Activated T-cell treated with anti-CD3 and anti-CD28 coated beads for 48 hours (primary cell): ENCODE measurements around the gene UMODL1.

ENCODE experiments used
- DNase-seq: peaks from one replicate; pipeline ENCODE4 v3.0.0-alpha.2; 2020; ENCODE audit warnings: low read depth

UMODL1 gene, protein sequence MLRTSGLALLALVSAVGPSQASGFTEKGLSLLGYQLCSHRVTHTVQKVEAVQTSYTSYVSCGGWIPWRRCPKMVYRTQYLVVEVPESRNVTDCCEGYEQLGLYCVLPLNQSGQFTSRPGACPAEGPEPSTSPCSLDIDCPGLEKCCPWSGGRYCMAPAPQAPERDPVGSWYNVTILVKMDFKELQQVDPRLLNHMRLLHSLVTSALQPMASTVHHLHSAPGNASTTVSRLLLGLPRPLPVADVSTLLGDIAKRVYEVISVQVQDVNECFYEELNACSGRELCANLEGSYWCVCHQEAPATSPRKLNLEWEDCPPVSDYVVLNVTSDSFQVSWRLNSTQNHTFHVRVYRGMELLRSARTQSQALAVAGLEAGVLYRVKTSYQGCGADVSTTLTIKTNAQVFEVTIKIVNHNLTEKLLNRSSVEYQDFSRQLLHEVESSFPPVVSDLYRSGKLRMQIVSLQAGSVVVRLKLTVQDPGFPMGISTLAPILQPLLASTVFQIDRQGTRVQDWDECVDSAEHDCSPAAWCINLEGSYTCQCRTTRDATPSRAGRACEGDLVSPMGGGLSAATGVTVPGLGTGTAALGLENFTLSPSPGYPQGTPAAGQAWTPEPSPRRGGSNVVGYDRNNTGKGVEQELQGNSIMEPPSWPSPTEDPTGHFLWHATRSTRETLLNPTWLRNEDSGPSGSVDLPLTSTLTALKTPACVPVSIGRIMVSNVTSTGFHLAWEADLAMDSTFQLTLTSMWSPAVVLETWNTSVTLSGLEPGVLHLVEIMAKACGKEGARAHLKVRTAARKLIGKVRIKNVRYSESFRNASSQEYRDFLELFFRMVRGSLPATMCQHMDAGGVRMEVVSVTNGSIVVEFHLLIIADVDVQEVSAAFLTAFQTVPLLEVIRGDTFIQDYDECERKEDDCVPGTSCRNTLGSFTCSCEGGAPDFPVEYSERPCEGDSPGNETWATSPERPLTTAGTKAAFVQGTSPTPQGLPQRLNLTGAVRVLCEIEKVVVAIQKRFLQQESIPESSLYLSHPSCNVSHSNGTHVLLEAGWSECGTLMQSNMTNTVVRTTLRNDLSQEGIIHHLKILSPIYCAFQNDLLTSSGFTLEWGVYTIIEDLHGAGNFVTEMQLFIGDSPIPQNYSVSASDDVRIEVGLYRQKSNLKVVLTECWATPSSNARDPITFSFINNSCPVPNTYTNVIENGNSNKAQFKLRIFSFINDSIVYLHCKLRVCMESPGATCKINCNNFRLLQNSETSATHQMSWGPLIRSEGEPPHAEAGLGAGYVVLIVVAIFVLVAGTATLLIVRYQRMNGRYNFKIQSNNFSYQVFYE

DNA sequence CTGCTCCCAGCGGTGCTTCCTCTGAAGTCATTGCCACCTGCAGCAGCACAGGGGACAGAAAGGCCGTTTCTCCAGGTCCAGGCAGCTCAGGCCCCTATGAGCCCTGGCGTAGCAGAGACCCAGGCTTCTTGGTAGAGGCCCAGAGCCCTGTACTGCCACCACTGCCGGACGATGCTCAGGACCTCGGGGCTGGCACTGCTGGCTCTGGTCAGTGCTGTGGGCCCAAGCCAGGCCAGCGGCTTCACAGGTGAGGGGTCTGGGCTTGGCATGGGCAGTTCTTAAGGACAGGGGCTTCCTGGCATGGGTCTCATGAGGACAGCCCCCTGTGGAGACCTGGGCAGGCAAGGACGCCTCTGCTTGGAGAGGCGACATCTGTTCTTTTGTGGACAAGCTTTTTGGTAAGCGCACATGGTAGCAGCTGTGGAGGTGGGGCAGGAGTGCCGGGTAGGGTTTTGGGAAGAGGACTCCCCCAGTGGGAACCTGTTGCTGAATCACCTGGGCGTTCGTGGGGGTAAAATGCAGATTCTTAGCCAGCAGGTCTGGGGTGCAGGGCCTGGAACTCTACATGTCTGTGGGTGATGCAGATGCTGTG is at the start of gene UMODL1:
UMODL1 (plus strand) TSS at position 172 of the 592 bp plus-strand sequence; CDS start at position 172, 0 bp downstream.
- no peak for DNase-seq

DNA sequence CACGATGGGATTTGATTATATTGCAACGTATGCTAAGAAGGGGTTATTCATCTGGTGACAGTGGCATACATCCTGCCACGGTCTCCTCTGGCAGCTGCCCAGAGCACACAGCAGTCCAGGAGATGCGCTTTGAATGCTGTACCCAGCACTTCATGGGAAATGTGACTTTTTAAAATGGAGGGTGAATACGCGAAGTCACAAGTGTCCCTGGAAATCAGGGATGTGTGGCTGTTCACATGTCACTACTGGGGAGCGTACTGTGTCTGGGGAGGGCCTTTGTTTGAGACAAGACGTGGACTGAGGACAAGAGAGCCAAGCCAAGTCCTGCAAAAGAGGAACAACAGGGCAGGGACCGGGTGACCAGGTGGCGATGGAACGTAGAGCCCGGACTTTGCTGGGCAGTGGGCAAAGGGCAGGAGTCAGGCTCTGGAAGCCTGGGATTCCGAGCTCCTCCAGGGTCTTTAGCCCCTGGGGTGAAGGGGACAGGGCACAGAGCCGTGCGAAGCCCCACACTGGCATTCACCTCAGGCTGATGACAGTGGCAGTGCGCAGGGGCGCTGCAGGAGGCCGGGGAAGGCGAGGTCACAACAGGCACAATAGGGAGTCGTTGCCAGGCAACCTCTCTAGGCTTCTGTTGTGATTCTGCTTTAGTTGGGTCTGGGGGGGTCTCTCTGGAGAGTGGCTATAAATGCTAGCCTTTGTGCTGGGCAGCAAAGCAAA is 49.6 kb upstream of the UMODL1 start:
- no peak for DNase-seq

DNA sequence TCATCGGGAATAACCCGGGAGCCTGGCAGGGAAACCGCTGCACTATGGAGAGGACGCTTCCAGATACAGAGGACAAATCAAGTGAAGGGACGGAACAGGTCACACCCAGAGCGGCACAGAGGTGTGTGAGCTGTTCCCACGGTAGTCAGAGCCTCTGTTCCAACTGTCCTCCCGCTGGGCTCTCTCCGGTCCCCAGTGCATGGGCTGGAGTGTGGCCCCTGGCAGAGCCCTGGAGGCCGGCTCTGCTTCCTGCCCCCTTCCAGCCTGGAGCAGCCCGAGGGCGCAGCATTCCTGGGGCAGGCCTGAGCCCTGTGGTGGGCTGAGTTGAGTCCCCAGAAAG is 49.1 kb upstream of the UMODL1 start:
- DNase-seq: no peak

DNA sequence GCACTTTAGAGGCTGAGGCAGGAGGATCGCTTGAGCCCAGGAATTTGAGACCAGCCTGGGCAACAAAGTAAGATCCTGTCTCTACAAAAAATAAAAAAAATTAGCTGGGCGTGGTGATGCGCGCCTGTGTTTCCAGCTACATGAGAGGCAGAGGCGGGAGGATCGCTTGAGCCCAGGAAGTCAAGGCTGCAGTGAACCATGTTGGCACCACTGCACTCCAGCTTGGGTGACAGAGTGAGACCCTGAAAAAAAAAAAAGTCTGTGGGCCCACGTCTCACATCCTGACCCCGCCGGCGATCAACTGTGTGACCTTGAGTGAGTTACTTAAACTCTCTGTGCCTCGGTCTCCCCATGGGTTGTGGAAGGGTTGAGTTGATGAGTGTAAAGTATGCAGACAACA is 48.2 kb upstream of the UMODL1 start:
- DNase-seq: no peak

DNA sequence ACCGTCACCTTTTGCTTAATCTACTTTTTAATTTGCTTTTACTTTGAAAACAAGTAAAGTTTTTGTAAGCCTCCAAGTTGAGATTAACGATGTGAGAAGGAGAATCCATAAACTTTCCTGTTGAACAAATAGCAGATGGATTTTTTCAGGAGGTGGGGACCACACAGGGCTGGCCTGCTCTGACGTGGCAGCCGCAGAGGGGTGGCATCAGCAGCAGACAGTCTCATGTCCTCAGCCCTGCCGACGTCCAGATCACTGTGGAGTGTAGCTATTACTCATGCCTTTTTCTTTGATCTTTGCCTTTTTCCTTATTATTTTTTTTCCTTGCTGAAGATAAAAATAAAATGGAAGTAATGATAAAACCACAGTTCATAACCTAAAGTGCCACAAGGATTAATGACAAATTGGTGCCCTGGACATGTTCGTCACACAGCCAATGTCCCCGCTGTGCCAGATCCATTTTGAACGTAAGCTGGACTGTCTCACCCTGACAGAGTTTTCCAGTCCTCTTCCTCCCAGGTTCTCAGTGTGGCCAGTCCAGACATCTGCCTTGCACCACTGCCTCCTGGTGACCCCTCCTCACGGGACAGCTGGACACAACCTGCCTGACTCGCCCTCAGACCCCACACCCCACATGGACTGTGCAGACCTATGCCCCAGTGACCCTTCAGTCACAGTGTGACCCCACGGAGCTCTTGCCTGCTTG is 45.6 kb upstream of the UMODL1 start:
- DNase-seq: no peak

DNA sequence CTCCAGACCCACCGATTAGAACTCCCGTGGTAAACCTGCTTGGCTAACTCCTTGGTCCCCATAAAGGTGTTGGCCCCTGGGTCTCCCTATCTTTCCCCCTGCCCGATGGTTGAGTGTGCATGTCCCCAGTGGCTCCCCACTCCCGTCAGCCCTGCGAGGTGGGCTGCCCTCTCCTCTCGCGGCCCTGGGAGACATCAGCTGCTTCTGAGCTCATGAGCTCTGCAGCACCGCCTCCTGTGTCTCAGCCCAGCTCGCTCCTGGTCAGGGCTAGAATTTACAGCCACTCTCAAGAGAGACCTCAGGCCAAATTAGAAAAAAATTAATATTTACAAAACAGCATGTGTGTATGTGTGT is 45.1 kb upstream of the UMODL1 start:
- no peak for DNase-seq

DNA sequence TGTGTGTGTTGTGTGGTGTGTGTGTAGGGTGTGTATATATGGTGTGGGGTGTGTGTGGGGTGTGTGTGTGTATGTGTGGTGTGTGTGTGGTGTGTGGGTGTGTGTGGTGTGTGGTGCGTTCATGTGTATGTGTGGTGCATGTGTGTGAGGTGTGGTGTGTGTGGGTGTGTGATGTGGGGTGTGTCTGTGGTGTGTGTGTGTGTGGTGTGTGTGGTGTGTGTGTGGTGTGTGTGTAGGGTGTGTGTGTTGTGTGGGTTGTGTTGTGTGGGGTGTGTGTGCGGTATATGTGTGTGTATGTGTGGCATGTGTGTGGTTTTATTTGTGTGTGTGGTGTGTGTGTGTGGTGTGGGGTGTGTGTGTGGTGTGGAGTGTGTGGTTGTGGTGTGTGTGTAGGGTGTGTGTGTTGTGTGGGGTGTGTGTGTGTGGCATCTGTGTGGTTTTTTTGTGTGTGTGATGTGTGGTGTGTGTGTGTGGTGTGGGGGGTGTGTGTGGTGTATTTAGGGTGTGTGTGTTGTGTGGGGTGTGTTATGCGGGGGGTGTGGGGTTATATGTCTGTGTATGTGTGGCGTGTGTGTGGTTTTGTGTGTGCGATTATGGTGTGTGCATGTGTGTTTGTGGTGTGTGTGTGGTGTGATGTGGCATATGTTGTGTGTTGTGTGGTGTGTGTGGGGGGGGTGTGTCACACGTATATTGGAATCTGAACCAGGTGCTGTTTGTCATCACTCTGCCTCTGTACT is 43.9 kb upstream of the UMODL1 start:
- DNase-seq: no peak

DNA sequence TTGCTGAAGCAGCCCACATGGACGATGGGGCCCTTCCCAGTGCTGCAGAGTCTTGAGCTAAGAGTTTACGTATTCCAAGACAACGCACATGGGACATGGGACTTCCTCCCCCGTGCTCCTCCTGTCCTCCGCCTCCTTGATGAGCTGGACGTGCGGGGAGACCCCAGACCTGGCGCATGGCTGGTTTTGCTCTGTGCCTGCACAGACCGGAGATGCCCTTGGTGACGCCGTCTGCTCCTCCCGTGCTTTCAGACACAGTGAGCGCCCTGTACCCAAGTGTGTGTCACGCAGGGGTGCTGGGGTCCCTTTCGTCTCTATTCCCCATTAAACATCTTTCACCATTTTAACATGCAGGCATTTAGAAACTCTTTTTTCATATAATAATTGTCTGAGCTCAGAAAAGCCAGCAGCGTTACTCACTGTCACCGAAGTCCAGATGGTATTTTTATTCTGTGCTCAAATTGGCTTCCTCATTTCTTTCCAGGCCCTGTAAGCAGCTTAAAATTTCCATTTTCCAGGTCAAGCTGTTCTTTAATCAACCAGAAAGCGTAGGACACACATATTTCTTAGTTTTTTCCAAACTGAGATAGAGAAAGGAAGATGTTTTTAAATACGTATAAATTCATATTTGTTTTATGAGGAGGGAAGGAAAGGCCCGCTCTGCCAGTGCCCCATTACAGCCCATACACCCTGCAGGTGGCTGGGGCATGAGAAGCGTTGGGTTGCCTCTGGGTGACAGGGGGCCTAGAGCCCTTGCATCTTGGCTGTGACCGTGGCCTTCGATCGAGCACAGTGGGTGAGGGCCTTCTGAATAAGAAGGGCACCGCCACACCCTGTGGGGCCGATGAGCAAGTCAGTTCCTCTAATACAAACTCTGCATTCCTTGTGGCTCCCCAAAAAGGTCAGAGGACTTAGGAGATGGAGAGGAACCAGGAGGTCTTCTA is 43.0 kb upstream of the UMODL1 start:
- no peak for DNase-seq

DNA sequence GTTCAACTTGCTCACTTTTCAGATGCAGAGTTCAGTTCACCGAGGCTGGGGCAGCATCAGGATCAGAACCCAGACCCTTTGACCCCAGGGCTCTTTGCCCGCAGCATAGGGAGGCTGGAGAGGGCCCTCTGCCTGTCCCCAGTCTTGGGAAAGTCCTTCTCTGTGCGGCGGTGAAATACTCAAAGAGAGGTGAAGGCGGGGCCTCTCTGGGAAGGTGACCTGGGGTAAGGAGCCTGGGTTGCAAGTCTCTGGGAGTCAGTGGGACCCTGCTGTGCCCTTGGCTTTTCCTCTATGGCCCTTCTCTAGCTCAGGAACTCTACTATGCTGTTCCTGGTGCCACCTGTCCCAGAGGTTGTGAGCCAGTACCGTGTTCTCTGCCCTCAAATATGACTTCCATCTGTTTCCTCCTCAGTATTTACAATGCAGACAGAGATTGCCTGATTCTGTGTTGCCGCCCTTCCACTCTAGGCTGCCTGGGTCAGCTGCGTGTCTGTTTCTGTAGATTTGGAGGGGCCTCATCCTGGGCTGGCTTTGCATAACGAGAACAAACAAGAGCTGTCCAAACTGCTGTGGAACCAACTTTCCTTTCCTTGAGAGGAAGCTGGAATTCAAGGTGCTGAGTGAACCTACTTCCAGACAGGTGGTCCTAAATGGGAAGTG is 42.2 kb upstream of the UMODL1 start:
- DNase-seq: no peak

DNA sequence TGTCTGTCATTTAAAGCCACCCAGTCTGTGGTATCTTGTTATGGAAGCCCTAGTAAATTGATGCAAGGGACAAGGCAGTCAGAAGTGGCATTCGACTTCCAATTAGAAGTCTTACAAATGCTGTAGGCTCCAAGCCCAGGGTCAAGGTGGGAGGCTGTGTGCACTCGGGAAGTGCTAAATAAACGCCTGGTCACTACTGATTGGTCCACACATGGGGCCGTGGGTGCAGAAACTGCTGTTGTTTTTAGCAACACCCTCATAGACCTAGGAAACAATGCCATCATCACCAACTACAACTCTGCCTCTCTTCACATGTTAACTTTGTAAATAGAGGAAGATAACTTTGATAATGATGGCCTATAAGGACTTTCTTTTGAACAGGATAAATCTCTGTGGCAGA is 40.8 kb upstream of the UMODL1 start:
- no peak for DNase-seq

DNA sequence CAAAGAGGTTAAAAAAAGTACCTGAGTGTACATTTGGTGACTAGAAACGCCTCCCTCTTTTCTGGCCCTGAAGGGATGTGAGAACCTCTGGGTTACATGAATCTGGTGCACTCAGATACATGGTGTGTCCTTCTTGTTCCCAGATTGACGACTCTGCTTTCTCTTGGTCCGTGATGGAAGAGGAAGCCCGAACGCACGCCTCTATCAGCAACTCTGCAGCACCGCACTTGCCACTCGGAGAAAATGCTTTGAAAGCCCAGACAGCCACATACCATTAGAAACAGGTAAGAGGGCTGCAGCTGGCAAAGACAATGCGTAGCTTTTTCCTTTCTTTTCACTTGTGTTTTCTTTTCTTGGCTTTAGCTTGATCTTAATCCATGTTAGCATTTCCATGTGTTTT is 39.9 kb upstream of the UMODL1 start:
- DNase-seq: no peak

DNA sequence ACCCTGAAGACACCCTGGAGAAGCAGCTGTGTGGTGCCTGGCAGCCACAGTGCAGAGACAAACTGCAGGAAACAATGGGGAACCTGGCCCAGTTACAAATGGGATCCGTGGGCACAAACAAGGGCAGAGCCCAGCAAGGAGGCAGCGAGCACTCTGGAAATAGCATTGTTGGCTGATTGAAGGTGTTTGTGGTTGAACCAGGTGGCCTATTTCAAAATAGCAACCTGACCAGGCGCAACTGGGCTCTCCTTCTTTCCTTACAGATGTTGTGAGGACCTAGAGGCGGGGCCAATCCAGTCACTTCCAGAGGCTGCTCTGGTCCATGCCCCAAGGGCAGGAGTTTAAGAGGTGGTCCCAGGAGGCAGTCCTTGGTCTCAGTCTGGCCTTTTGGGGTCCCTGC is 39.3 kb upstream of the UMODL1 start:
- no peak for DNase-seq

DNA sequence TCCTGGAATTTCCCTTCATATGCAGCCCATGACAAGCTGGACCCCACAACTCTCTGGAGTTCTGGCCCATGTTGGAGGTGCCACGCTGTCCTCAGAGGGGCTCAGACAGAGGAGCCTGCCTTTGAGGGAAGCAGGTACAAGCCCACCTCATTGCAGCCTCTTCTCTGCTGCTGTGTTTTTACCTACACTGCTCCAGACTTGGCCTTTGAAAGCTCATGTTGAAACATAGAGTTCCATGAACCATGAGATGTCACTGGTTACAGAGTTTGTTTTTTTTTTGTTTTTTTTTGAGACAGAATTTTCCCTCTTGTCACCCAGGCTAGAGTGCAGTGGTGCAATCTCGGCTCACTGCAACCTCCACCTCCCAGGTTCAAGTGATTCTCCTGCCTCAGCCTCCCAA is 38.9 kb upstream of the UMODL1 start:
- no peak for DNase-seq

DNA sequence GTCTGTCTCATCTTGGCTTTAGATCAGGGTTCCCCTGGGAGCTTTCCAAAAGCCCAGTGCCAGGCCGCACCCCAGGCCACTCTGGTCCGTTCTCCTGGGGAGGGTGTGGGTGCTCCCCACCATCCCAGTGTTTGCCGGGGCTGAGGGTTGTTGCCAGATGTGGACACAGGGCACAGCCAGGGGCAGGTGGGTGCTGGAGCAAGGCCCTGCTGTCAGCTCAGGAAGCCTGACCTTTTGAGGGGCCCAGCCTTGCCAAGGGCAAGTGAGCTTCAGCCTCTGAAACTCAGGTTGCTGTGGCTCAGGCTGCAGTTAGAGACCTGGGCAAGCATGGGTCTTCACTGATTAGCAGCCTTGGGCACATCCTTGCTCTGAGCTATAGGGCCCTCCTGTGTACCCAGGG is 38.1 kb upstream of the UMODL1 start:
- no peak for DNase-seq

DNA sequence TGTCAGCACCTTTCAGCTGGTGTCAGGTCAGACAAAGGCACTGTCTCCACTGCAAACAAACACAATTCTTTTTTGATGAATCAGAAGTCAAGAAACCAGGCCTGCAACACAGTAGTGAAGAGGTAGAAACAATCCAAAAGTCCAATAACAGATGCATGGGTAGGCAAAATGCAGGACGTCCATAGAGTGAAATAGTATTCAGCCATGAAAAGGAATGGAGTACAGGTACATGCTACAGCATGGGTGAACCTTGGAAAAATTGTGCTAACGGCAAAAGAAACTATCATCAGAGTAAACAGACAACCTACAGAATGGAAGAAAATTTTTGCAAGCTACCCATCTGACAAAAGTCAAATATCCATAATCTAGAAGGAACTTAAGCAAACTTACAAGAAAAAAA is 34.8 kb upstream of the UMODL1 start:
- DNase-seq: no peak

DNA sequence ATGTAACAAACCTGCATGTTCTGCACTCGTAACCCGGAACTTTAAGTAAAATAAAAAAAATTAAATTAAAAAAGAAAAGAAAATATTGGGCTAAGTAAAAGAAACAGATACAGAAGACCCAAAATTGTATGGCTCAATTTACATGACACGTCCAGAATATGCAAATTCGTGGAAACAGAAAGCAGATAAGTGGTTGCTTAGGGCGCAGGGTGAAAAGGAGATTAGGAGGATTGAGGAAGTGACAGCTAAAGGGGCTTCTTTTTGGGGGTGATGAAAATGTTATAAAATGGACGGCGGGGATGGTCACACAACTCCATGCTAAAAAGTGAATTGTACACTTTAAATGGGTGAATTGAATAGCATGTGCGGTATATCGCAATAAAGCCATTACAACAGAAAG is 33.6 kb upstream of the UMODL1 start:
- no peak for DNase-seq

DNA sequence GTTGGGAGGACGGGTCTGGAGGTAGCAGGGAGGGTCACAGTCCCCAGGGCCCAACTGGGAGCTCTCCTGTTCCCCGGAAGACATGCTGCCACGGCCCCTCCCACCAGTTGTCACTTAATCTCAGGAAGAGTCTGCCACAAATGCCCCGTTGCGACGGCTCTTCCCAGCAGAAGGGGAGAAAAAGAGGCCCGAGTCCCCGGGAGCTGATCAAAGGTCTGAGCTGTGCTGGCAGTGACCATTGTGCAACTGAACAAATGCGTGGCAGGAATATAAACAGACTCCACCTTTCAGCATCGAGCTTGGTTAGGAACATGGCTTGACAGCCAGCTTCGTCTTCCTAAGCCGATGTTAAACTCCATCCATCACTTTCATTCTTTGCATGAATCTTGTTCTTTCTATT is 33.2 kb upstream of the UMODL1 start:
- no peak for DNase-seq

DNA sequence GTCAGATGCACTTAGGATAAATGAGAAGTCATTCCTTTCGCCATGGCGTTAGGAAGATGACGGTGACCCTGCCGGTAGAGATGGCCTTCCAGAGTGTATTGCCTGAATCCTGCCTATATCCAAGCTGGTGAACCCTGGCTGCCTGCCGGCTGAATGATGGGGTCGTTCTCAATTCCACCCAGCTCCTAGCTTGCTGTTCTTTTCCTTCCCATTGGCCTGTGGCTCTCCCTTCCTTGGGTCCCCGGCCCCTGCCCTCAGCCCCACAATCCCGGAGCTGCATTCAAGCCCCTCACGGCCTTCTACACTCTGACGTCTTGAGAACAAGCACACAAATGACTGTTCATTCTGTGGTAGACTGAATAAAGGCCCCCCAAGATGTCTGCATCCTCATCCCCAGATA is 32.7 kb upstream of the UMODL1 start:
- no peak for DNase-seq
